ENCODE results near the gene SIPA1L3. TPM values are rescaled to one million over a fixed set of nuclear protein-coding genes. Genes with fewer than 3 reads are reported as not detected.
A peak's percentile ranks its signal among the peaks of the same experiment; 100 is the strongest.

The SIPA1L3 gene
- total and polyA plus RNA-seq, 2 experiments from 2014 or later = 13.7 to 23.3 TPM

GRCh38 chr19:37994823-37995130 is 87.8 kb downstream of the SIPA1L3 start:
- no peaks in the 10 kb centered on the region for H3K36me3 ChIP-seq (replicated peaks; ENCODE audit: insufficient read depth, low read depth)
- H3K4me1 ChIP-seq (ENCODE audit: insufficient read depth) = no peaks in the 10 kb centered on the region
- H3K79me2 ChIP-seq = peaks cover 62% of the 10 kb centered on the region
- H3K27ac ChIP-seq = no peak overlapping the region
- 83% methylated on average over 8 of the region's 8 CpGs for WGBS (ENCODE audit: low lambda C conversion rate, missing lambda C conversion rate)
- peaks cover 3% of the 10 kb centered on the region for H4K20me1 ChIP-seq (ENCODE audit: insufficient read depth, poor library complexity, severe bottlenecking)
- DNase-seq (ENCODE audit: low spot score) = no peak
- H3K27me3 ChIP-seq = no peaks in the 10 kb centered on the region
- H2AFZ ChIP-seq = no peak overlapping the region
- no peaks in the 10 kb centered on the region for H3K9me3 ChIP-seq (ENCODE audit: low read depth)
- TF ChIP-seq EZH2phosphoT487 (IDR thresholded peaks at IDR 0.05; ENCODE audit: low read depth, severe bottlenecking, unreplicated experiment) = no peak
- TF ChIP-seq EZH2 (IDR thresholded peaks at IDR 0.05; ENCODE audit: borderline replicate concordance) = no peak
- no peak for TF ChIP-seq CTCF (IDR thresholded peaks at IDR 0.05; ENCODE audit: poor library complexity)
- H3K9me2 ChIP-seq (replicated peaks; ENCODE audit: insufficient read depth) = no peaks in the 10 kb centered on the region
- no peak overlapping the region for H3K4me2 ChIP-seq
- H3K4me3 ChIP-seq = no peak overlapping the region

DNA sequence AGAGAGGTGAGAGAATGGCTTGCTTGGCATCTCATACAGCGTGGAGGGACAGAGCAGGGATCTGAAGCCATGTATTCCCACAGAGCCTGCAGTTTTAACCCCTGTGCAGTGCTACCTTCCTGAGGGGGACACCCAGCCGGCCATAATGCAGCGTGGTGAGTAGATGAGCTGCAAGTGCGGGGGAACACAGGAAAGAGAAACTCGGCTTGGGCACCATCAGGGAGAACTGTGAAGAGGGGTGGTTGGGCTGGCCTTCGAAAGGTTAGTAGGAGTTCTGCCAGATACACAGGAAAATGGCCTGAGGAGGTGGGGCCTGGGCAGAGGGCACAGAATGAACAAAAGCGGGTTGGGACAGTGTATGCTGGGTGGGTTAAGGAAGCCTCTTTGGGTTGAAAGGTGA is 88.3 kb downstream of the SIPA1L3 start:
- no peaks in the 10 kb centered on the region for H3K9me2 ChIP-seq (replicated peaks; ENCODE audit: insufficient read depth)
- H3K27me3 ChIP-seq = no peaks in the 10 kb centered on the region
- no peaks in the 10 kb centered on the region for H3K4me1 ChIP-seq (ENCODE audit: insufficient read depth)
- no peak for DNase-seq (ENCODE audit: low spot score)
- 98% methylated on average over 7 of the region's 7 CpGs for WGBS (ENCODE audit: low lambda C conversion rate, missing lambda C conversion rate)
- no peak overlapping the region for H3K27ac ChIP-seq
- H4K20me1 ChIP-seq (ENCODE audit: insufficient read depth, poor library complexity, severe bottlenecking) = no peaks in the 10 kb centered on the region
- peaks cover 59% of the 10 kb centered on the region for H3K79me2 ChIP-seq
- H3K9me3 ChIP-seq (ENCODE audit: low read depth) = no peaks in the 10 kb centered on the region
- no peak overlapping the region for H2AFZ ChIP-seq
- TF ChIP-seq CTCF (IDR thresholded peaks at IDR 0.05; ENCODE audit: poor library complexity) = no peak
- no peak for TF ChIP-seq EZH2 (IDR thresholded peaks at IDR 0.05; ENCODE audit: borderline replicate concordance)
- no peak for TF ChIP-seq EZH2phosphoT487 (IDR thresholded peaks at IDR 0.05; ENCODE audit: low read depth, severe bottlenecking, unreplicated experiment)
- H3K4me3 ChIP-seq = no peak overlapping the region
- H3K4me2 ChIP-seq = no peak overlapping the region
- H3K36me3 ChIP-seq (replicated peaks; ENCODE audit: insufficient read depth, low read depth) = no peaks in the 10 kb centered on the region

DNA sequence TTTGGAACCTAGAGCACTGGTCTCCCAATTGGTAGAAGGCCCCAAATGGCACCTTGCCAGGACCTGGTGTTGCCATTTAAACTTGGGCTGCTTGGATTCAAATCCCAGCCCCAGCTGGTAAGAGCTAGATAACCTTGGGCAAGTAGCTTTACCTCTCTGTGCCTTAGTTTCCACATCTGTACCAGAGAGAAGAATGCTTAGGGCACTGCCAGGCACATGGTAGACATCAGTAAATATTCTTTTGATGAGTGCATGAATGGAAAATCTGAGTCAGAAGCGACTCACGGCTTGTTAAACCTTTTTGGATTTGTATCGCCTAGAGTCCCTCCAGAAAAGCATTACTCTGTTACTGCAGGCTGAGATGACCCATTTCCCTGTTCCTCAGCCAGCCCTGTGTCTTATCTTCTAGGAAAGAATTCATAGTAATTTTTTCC is 90.9 kb downstream of the SIPA1L3 start:
- no peaks in the 10 kb centered on the region for H3K9me2 ChIP-seq (replicated peaks; ENCODE audit: insufficient read depth)

More for the DNA sequence above, 90.9 kb downstream of the SIPA1L3 start:
- H2AFZ ChIP-seq = no peak overlapping the region
- no peaks in the 10 kb centered on the region for H3K9me3 ChIP-seq (ENCODE audit: low read depth)
- H3K27ac ChIP-seq = peak overlapping the region; percentile 56
- H3K4me3 ChIP-seq = no peak overlapping the region
- no peaks in the 10 kb centered on the region for H4K20me1 ChIP-seq (ENCODE audit: insufficient read depth, poor library complexity, severe bottlenecking)
- no peak overlapping the region for H3K4me2 ChIP-seq
- H3K79me2 ChIP-seq = peaks cover 63% of the 10 kb centered on the region
- peaks cover 3% of the 10 kb centered on the region for H3K4me1 ChIP-seq (ENCODE audit: insufficient read depth)
- DNase-seq (ENCODE audit: low spot score) = peak; percentile 58
- TF ChIP-seq EZH2phosphoT487 (IDR thresholded peaks at IDR 0.05; ENCODE audit: low read depth, severe bottlenecking, unreplicated experiment) = no peak
- TF ChIP-seq CTCF (IDR thresholded peaks at IDR 0.05; ENCODE audit: poor library complexity) = no peak
- no peak for TF ChIP-seq EZH2 (IDR thresholded peaks at IDR 0.05; ENCODE audit: borderline replicate concordance)
- no peaks in the 10 kb centered on the region for H3K27me3 ChIP-seq
- no peaks in the 10 kb centered on the region for H3K36me3 ChIP-seq (replicated peaks; ENCODE audit: insufficient read depth, low read depth)
- WGBS (ENCODE audit: low lambda C conversion rate, missing lambda C conversion rate) = 62% methylated on average over 3 of the region's 3 CpGs
